Measurements from ENCODE around the gene CLIP4.

Gene CLIP4

GRCh38 chr2:29215073-29215472, 99.9 kb downstream of the CLIP4 start:
- no peak overlapping the region for H3K4me3 ChIP-seq (ENCODE audit: low read depth, low read length)
- no peak for TF ChIP-seq CTCF (IDR thresholded peaks at IDR 0.05; ENCODE audit: insufficient read depth, low read length, missing control alignments)
- CTCF ChIA-PET, result interaction anchor here (1.3 kb wide), 1 partner anchor 553 kb away, joined by 3 read pairs; no protein-coding TSS in a partner anchor
- POLR2A ChIA-PET, result no interaction called here
- DNase-seq (ENCODE audit: low read depth, low spot score), result no peak

DNA sequence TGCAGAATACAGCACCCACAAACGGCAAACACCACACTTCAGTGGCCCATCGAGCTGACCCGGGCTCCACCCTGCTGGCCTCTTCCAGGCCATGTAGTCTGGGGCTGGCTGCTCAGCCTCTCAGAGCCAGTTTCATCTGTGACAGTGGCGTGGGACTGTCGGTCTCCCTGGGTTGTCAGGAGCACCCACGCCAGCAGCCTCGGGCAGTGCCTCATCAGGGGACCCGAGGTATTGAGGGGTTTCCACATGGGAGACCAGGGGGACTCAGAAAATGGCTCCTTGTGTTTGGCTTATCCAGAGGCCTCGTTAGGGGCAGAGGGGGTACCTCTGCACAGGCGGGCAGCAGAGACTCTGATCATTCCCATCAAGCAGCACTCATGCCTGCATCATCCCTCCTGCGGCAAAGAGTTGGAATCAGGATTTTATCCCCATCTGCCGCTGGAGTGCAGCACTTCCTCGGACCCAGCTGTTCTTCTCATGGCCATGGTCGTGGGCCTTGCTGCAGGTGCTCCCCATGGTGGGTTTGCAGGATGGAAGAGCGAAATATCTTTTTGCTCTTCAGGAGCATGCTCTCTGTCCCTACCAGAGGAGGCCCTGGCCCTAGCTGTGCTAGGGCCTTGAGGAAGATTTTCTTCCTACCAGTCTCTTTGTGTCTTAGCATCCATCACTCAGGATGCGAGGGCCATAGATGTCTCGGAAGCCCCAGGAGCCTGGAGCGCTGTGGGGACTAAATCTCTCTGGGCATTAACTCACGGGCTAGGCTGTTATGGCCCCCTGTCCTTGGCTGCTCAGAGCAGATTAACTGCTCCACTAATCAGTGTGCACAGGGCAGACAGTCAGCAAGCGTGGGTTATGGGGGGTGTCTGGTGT, 100.8 kb downstream of the CLIP4 start:
- H3K4me3 ChIP-seq (ENCODE audit: low read depth, low read length), result no peak overlapping the region
- no peak for DNase-seq (ENCODE audit: low read depth, low spot score)
- no peak for TF ChIP-seq CTCF (IDR thresholded peaks at IDR 0.05; ENCODE audit: insufficient read depth, low read length, missing control alignments)
- CTCF ChIA-PET, result no interaction called here
- POLR2A ChIA-PET, result no interaction called here

DNA sequence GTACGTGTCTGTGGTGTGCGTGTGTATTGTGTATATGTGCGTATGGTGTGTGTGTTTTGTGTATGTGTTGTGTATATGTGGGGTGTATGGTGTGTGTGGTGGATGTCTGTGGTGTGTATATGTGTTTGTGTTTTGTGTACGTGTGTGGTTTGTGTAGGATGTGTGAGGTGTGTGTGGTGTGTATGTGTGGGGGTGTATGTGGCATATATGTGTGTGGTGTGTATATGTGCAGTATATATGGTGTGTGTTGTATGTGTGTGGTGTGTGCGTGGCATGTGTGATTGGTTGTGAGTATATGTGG, 101.3 kb downstream of the CLIP4 start:
- DNase-seq (ENCODE audit: low read depth, low spot score), result no peak
- ChIA-PET CTCF (no interaction called here), POLR2A (no interaction called here)
- H3K4me3 ChIP-seq (ENCODE audit: low read depth, low read length), result no peak overlapping the region
- no peak for TF ChIP-seq CTCF (IDR thresholded peaks at IDR 0.05; ENCODE audit: insufficient read depth, low read length, missing control alignments)

- CTCF ChIA-PET, result no interaction called here
- no peak overlapping the region for H3K4me3 ChIP-seq (ENCODE audit: low read depth, low read length)
- POLR2A ChIA-PET, result no interaction called here
- no peak for TF ChIP-seq CTCF (IDR thresholded peaks at IDR 0.05; ENCODE audit: insufficient read depth, low read length, missing control alignments)
- DNase-seq (ENCODE audit: low read depth, low spot score), result no peak
Measured at GRCh38 chr2:29218071-29218470, 102.9 kb downstream of the CLIP4 start.

DNA sequence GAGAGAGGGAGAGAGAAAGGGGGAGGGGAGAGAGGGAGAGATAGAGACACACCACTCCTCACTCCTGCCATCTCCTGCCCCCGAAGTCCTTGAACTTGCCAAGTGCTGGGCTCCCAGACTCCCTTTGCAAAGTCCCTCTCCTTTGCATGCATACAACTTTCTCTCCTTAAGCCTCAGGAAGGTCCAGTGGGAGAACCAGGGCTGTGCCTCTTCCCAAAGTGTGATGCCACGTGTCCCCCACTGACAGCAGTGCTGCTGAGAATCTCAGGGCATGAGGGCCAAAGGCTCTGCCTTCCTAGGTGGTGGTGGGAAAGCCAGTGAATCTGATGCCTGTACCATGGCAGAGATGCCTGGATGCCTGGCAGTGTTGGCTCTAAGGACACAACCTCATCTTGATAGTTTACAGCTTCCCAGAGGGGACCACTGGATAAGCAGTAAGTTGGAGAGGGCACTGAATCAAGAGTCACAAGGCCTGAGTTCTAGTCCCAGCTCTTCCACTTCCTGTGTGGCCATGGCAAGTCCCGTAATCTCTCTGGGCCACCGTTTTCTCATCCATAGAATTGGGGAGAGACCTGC, 103.4 kb downstream of the CLIP4 start:
- TF ChIP-seq CTCF (IDR thresholded peaks at IDR 0.05; ENCODE audit: insufficient read depth, low read length, missing control alignments), result no peak
- ChIA-PET POLR2A (no interaction called here), CTCF (no interaction called here)
- H3K4me3 ChIP-seq (ENCODE audit: low read depth, low read length), result no peak overlapping the region
- no peak for DNase-seq (ENCODE audit: low read depth, low spot score)

DNA sequence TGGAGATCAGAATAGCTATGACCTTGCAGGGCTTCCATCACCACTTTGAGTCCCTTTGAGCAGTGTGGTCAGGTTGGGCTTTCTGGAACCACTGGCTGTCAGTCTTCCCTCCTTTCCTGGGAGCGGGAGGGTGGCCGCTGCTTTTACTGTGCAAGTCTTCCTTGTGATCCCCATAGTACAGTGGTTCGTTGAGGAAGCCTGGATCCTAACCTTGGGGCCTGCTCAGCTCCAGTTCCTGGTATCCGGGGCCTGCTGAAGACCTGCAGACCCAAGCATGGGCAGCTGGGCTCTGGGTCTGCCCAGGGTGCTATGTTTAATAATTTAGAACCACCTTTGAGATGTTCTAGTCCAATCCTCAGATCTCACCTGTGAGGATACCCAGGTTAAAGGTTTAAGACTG, 104.2 kb downstream of the CLIP4 start:
- POLR2A ChIA-PET, result no interaction called here
- DNase-seq (ENCODE audit: low read depth, low spot score), result no peak
- CTCF ChIA-PET, result interaction anchor here (1.3 kb wide), 1 partner anchor 90 kb away, joined by 4 read pairs; no protein-coding TSS in a partner anchor
- no peak for TF ChIP-seq CTCF (IDR thresholded peaks at IDR 0.05; ENCODE audit: insufficient read depth, low read length, missing control alignments)
- no peak overlapping the region for H3K4me3 ChIP-seq (ENCODE audit: low read depth, low read length)

Data from AG04449 (cell line).